Vagina (tissue), 2 donors: ENCODE data around the gene L1CAM.

ENCODE experiments used
- CTCF ChIP-seq, 3 experiments: fragments of 450-650 bp in 2 of 3; fragments of 200-600 bp in 1 of 3; sonication (generic) in 1 of 3; IDR thresholded peaks; one replicate each; pipeline ENCODE4 v1.5.1; 2017 to 2019; ENCODE audit warnings: antibody characterized with exemption in 3 of 3, mild to moderate bottlenecking in 2 of 3, moderate library complexity in 2 of 3
- POLR2A ChIP-seq, 2 donors: fragments of 450-650 bp; IDR thresholded peaks; one replicate each; pipeline ENCODE4 v1.6.1; 2017; ENCODE audit warnings: antibody characterized with exemption in 2 of 2, mild to moderate bottlenecking in 2 of 2, moderate library complexity in 2 of 2

DNA sequence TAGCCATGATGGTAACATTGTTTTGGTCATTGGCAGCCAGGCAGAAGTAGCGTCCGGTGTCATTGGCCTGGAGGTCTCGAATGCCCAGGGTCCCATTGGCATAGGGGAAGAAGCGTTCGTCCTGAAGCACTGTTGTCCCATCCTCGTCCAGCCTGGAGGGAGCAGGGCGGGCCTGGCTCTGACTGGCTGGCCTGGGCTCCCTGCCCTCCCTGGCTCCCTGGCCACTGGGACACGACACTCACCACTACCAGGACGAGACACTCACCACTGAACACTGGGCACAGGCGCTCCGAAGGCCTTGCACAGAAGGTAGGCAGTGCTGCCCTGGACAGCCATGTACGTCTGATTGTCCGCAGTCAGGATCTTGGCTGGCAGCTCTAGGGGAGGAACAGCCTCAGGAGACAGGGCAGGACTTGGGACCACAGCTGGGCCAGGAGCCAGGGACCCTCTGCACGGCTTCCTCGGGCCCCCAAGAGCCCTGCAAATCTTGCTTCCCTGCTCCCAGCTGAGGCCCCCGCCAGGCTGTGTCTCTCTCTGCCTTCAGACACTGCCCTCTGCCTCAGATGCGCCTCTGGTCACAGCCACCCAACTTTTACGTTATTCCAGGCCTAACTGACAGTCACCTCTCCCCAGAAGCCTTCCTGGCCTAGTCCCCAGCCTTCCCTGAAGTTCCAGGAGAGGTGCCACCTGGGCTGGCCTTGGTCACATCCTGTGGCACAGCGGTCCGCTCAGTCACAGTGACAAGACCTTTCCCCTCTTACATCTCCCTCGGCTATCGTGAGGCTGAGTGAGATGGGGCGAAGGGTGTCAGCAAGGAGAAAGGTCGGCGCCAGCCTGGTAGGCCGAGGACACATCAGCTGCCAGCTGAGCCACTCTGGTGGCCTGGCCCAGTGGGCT lies 17.1 kb downstream of the L1CAM start:
- TF ChIP-seq POLR2A (IDR thresholded peaks at IDR 0.05) (no peak), CTCF (IDR thresholded peaks at IDR 0.05) (no peak)
